H1 (cell line): ENCODE results near the gene SWT1. TPM values are rescaled to one million over a fixed set of nuclear protein-coding genes. Genes with fewer than 3 reads are reported as not detected.

Source experiments
- CTCF ChIA-PET: fragments of 300-600 bp; sonication (Branson Sonifier 250); formaldehyde crosslinking; loops from one replicate; lab custom pipeline; 2021; ENCODE audit not compliant: partially characterized antibody; lab: Charles Lee
- POLR2A ChIA-PET: fragments of 300-600 bp; sonication (Branson Sonifier 250); formaldehyde crosslinking; loops from one replicate; lab custom pipeline; 2021; ENCODE audit warnings: inconsistent platforms; ENCODE audit not compliant: partially characterized antibody; lab: Charles Lee
- DNase-seq, 2 experiments: peaks; one replicate each; pipeline versions ENCODE4 v3.0.0 to v3.0.0-alpha.2; 2010 to 2022; ENCODE audit warnings: low spot score in 2 of 2, low read depth in 1 of 2, mixed read lengths in 1 of 2
- FAIRE-seq: peaks from 2 replicates; lab custom pipeline; 2011; peaks lifted over from hg19 to GRCh38; lab: Jason Lieb, UNC
- H2AFZ ChIP-seq: 2 replicates; pipeline ENCODE4 v1.8.1; 2012; ENCODE audit warnings: low read length, inconsistent platforms
- H2AK5ac ChIP-seq: 2 replicates; pipeline ENCODE4 v1.6.1; 2013; ENCODE audit warnings: low read depth, low read length
- H2BK120ac ChIP-seq: replicated peaks from 2 replicates; pipeline ENCODE3; 2013; ENCODE audit warnings: low read depth, low read length, inconsistent platforms
- H2BK12ac ChIP-seq: 2 replicates; pipeline ENCODE4 v1.6.1; 2013; ENCODE audit warnings: low read depth, low read length
- H2BK15ac ChIP-seq: 2 replicates; pipeline ENCODE4 v1.6.1; 2013; ENCODE audit warnings: low read length
- H2BK20ac ChIP-seq: 2 replicates; pipeline ENCODE4 v1.6.1; 2013; ENCODE audit warnings: low read length
- H2BK5ac ChIP-seq: 2 replicates; pipeline ENCODE4 v1.6.1; 2013; ENCODE audit warnings: low read depth, low read length
- H3K14ac ChIP-seq: 2 replicates; pipeline ENCODE4 v1.6.1; 2013; ENCODE audit warnings: inconsistent platforms; ENCODE audit not compliant: insufficient read length
- H3K18ac ChIP-seq: 2 replicates; pipeline ENCODE4 v1.6.1; 2013; ENCODE audit warnings: low read length; ENCODE audit errors: extremely low read depth
- H3K23ac ChIP-seq: 2 replicates; pipeline ENCODE4 v1.6.1; 2013; ENCODE audit warnings: inconsistent platforms; ENCODE audit not compliant: insufficient read length
- H3K23me2 ChIP-seq: 2 replicates; pipeline ENCODE4 v1.6.1; 2013; ENCODE audit warnings: low read depth, low read length
- H3K27ac ChIP-seq: 2 replicates; pipeline ENCODE4 v1.6.1; 2011; ENCODE audit warnings: low read depth, low read length, inconsistent platforms
- H3K27me3 ChIP-seq, 4 experiments: replicated peaks in 1 of 4; 1 replicate in 1 of 4; 2 replicates in 3 of 4; pipeline versions ENCODE4 v1.6.1 to v1.8.1; 2011 to 2013; ENCODE audit warnings: low read length in 3 of 4, mild to moderate bottlenecking in 3 of 4, inconsistent platforms in 2 of 4, mixed read lengths in 2 of 4, moderate library complexity in 1 of 4; ENCODE audit not compliant: control insufficient read depth in 3 of 4, insufficient read depth in 3 of 4; ENCODE audit errors: extremely low read depth in 1 of 4
- H3K36me3 ChIP-seq, 4 experiments: 2 replicates each; pipeline versions ENCODE4 v1.6.1 to v1.8.1; 2011 to 2013; ENCODE audit warnings: mild to moderate bottlenecking in 4 of 4, low read length in 3 of 4, moderate library complexity in 2 of 4, control low read depth in 1 of 4, inconsistent platforms in 1 of 4; ENCODE audit not compliant: insufficient read depth in 4 of 4, control insufficient read depth in 2 of 4
- H3K4ac ChIP-seq: replicated peaks from 2 replicates; pipeline ENCODE3; 2013; ENCODE audit warnings: low read length, low read depth, mixed read lengths, inconsistent platforms; ENCODE audit not compliant: insufficient read length
- H3K4me1 ChIP-seq, 4 experiments: replicated peaks in 1 of 4; 1 replicate in 1 of 4; 2 replicates in 3 of 4; pipeline versions ENCODE4 v1.6.1 to v1.8.1; 2011 to 2013; ENCODE audit warnings: low read length in 3 of 4, inconsistent platforms in 2 of 4, mixed read lengths in 1 of 4; ENCODE audit not compliant: insufficient read depth in 4 of 4, control insufficient read depth in 3 of 4
- H3K4me2 ChIP-seq, 2 experiments: 2 replicates each; pipeline versions ENCODE4 v1.6.1 to v1.8.1; 2011 to 2013; ENCODE audit warnings: low read depth in 2 of 2, low read length in 2 of 2, control low read depth in 1 of 2, inconsistent platforms in 1 of 2, mild to moderate bottlenecking in 1 of 2; ENCODE audit not compliant: insufficient read depth in 1 of 2
- H3K4me3 ChIP-seq, 4 experiments: fragments of 200-600, 300-600 bp in 1 of 4; sonication (generic), shearing (Covaris generic), sonication (Bioruptor Twin) in 1 of 4; 2 replicates each; pipeline versions ENCODE4 v1.5.1 to v1.8.1; 2011 to 2016; ENCODE audit warnings: low read length in 4 of 4, low read depth in 3 of 4, control low read depth in 2 of 4, inconsistent platforms in 2 of 4, mild to moderate bottlenecking in 2 of 4, mixed read lengths in 1 of 4, moderate library complexity in 1 of 4; ENCODE audit not compliant: insufficient read depth in 2 of 4; ENCODE audit errors: extremely low read depth in 1 of 4
- H3K56ac ChIP-seq: replicated peaks from 2 replicates; pipeline ENCODE3; 2013; ENCODE audit warnings: low read depth, mild to moderate bottlenecking, mixed read lengths, low read length, inconsistent platforms; ENCODE audit not compliant: insufficient read length
- H3K79me1 ChIP-seq: 2 replicates; pipeline ENCODE4 v1.6.1; 2013; ENCODE audit warnings: low read depth, low read length, control low read depth
- H3K79me2 ChIP-seq, 2 experiments: 2 replicates each; pipeline versions ENCODE4 v1.6.1 to v1.8.1; 2012 to 2013; ENCODE audit warnings: low read length in 2 of 2, mild to moderate bottlenecking in 2 of 2, inconsistent platforms in 1 of 2; ENCODE audit not compliant: insufficient read depth in 2 of 2, control insufficient read depth in 1 of 2
- H3K9ac ChIP-seq, 4 experiments: replicated peaks in 1 of 4; 1 replicate in 1 of 4; 2 replicates in 3 of 4; pipeline versions ENCODE4 v1.6.1 to v1.8.1; 2011 to 2013; ENCODE audit warnings: low read depth in 3 of 4, low read length in 3 of 4, control low read depth in 2 of 4, mild to moderate bottlenecking in 2 of 4, moderate library complexity in 2 of 4, inconsistent platforms in 1 of 4; ENCODE audit errors: extremely low read depth in 1 of 4
- H3K9me3 ChIP-seq, 2 experiments: 2 replicates each; pipeline versions ENCODE4 v1.6.1 to v1.8.1; 2012 to 2013; ENCODE audit warnings: mild to moderate bottlenecking in 2 of 2, moderate library complexity in 2 of 2, control low read depth in 1 of 2, inconsistent platforms in 1 of 2, low read depth in 1 of 2, low read length in 1 of 2, mixed read lengths in 1 of 2; ENCODE audit not compliant: insufficient read depth in 2 of 2
- H4K20me1 ChIP-seq, 2 experiments: replicated peaks in 1 of 2; 2 replicates each; pipeline versions ENCODE3 to v1.8.1; 2011 to 2013; ENCODE audit warnings: inconsistent platforms in 2 of 2, low read length in 2 of 2, mild to moderate bottlenecking in 1 of 2; ENCODE audit not compliant: insufficient read depth in 2 of 2, control insufficient read depth in 1 of 2
- H4K5ac ChIP-seq: 2 replicates; pipeline ENCODE4 v1.6.1; 2013; ENCODE audit warnings: low read length, low read depth, mixed read lengths, inconsistent platforms; ENCODE audit not compliant: insufficient read length
- H4K8ac ChIP-seq: 2 replicates; pipeline ENCODE4 v1.8.0; 2013; ENCODE audit warnings: mild to moderate bottlenecking, moderate library complexity, low read length, inconsistent platforms; ENCODE audit not compliant: insufficient read depth; ENCODE audit errors: extremely low read depth
- H4K91ac ChIP-seq: replicated peaks from 2 replicates; pipeline ENCODE3; 2013; ENCODE audit warnings: low read length, mixed read lengths, inconsistent platforms; ENCODE audit not compliant: insufficient read length
- ATF2 ChIP-seq: IDR thresholded peaks from 2 replicates; pipeline ENCODE4 v1.6.1; 2012; ENCODE audit warnings: low read length, inconsistent platforms
- CBX5 ChIP-seq: fragments of 300-800, 300-1000 bp; sonication (generic); IDR thresholded peaks from 2 replicates; pipeline ENCODE4 v1.7.1; 2016; ENCODE audit warnings: antibody characterized with exemption, low read length, low read depth
- MAFK ChIP-seq: IDR thresholded peaks from 2 replicates; pipeline ENCODE4 v1.6.1; 2012; ENCODE audit warnings: low read depth, mild to moderate bottlenecking, improper control_type of control experiment, low read length
- NRF1 ChIP-seq: IDR thresholded peaks from 2 replicates; pipeline ENCODE4 v1.6.1; 2011; ENCODE audit warnings: mild to moderate bottlenecking, low read depth, low read length, improper control_type of control experiment
- POU5F1 ChIP-seq: IDR thresholded peaks from 2 replicates; pipeline ENCODE4 v1.6.1; 2011; ENCODE audit warnings: low read depth, mild to moderate bottlenecking, low read length, moderate library complexity
- RAD21 ChIP-seq, 2 experiments: IDR thresholded peaks in 1 of 2; conservative IDR thresholded peaks in 1 of 2; 2 replicates each; pipeline ENCODE4 v1.6.1; 2011; ENCODE audit warnings: low read depth in 2 of 2, low read length in 2 of 2, improper control_type of control experiment in 1 of 2, inconsistent platforms in 1 of 2, mild to moderate bottlenecking in 1 of 2, moderate library complexity in 1 of 2
- SIN3A ChIP-seq, 2 experiments: IDR thresholded peaks in 1 of 2; conservative IDR thresholded peaks in 1 of 2; 2 replicates each; pipeline ENCODE4 v1.6.1; 2011 to 2012; ENCODE audit warnings: low read length in 2 of 2, improper control_type of control experiment in 1 of 2, low read depth in 1 of 2, mild to moderate bottlenecking in 1 of 2
- SIRT6 ChIP-seq: IDR thresholded peaks from one replicate; pipeline ENCODE4 v1.7.1; 2012; ENCODE audit warnings: low read length, inconsistent platforms
- TAF1 ChIP-seq: IDR thresholded peaks from 2 replicates; pipeline ENCODE4 v1.6.1; 2011; ENCODE audit warnings: mild to moderate bottlenecking, low read depth, low read length
- WGBS, 2 experiments: shearing (Covaris generic) in 1 of 2; methylation state at CpG; one replicate each; pipeline versions ENCODE4 v1.1.6 to v1.1.7; 2013 to 2015; ENCODE audit warnings: low lambda C conversion rate in 2 of 2, mixed read lengths in 2 of 2, inconsistent platforms in 1 of 2, low coverage in 1 of 2, missing lambda C conversion rate in 1 of 2; ENCODE audit not compliant: insufficient replicate concordance in 2 of 2, insufficient coverage in 1 of 2, insufficient read length in 1 of 2; ENCODE audit errors: extremely low coverage in 1 of 2, missing lambda C conversion rate in 1 of 2; 5-methylcytosine and 5-hydroxymethylcytosine counted together
- polyA plus RNA-seq, 7 experiments: library from polyadenylated mRNA; depleted of rRNA in 3 of 7; stranded (reverse) in 5 of 7; unstranded in 2 of 7; fragments of >200 nt in 5 of 7; fragments of 200-250 nt in 2 of 7; gene quantifications; 1 replicate in 5 of 7; 2 replicates in 1 of 7; 4 replicates in 1 of 7; pipeline versions ENCODE4 v1.2.1 to v1.2.3, GENCODE V29; 2011 to 2013; ENCODE audit warnings: missing spikeins in 2 of 7, mixed read lengths in 2 of 7
- total RNA-seq: library from RNA; stranded (reverse); fragmentation: NEBNext Ultra II Directional; extraction: Animal tissue kit (Norgen Biotek cat#: 25700); gene quantifications from 2 replicates; pipeline ENCODE4 v1.2.1, GENCODE V29; 2021

SWT1 gene
- total and polyA plus RNA-seq, 2 of the 8 experiments (the other 6 are each of a cell fraction or from before 2014, with no cell fraction given) = 1.4 to 6.2 TPM

GRCh38 chr1:185291652-185292051 lies 134.7 kb downstream of the SWT1 start:
- TF ChIP-seq ATF2 = no peak
- no peak for TF ChIP-seq CBX5
- TF ChIP-seq RAD21 (IDR thresholded peaks at IDR 0.05 in 1 of 2, conservative IDR thresholded peaks at IDR 0.05 in 1 of 2; ENCODE audit: low read depth in 2 of 2, low read length in 2 of 2) = no peak
- TF ChIP-seq POU5F1 = no peak
- no peak for TF ChIP-seq SIN3A (conservative IDR thresholded peaks at IDR 0.05 in 1 of 2, IDR thresholded peaks at IDR 0.05 in 1 of 2; ENCODE audit: low read depth in 1 of 2, low read length in 2 of 2)
- TF ChIP-seq SIRT6 = no peak
- no peak for TF ChIP-seq NRF1
- no peak for TF ChIP-seq MAFK
- TF ChIP-seq TAF1 = no peak
- TF ChIP-seq, all 59 proteins: peak for 0
- ChIA-PET CTCF (interaction anchor here (0.6 to 3.2 kb wide), 4 partner anchors 10 to 112 kb away, joined by 3 to 10 read pairs (median 4); no protein-coding TSS in a partner anchor), POLR2A (interaction anchor here (1.2 to 3.2 kb wide), 3 partner anchors 10 to 121 kb away, joined by 3 to 13 read pairs (median 12); no protein-coding TSS in a partner anchor)
- no peaks in the 10 kb centered on the region for H3K79me1 ChIP-seq
- H3K18ac ChIP-seq = no peak overlapping the region
- H3K9me3 ChIP-seq = no peaks in the 10 kb centered on the region
- 100% methylated on average over 1 of the region's 1 CpG; no CpG with 5 or more reads in 1 of the 2 experiments for WGBS, 2 experiments
- no peak overlapping the region for H3K14ac ChIP-seq
- peaks cover 0 to 22% (median 10%) of the 10 kb centered on the region in 4 experiments; a peak in 5 of 8 replicates for H3K36me3 ChIP-seq
- no peak overlapping the region for H2BK12ac ChIP-seq
- no peak overlapping the region for H2AK5ac ChIP-seq
- no peak overlapping the region for H3K56ac ChIP-seq
- H3K27ac ChIP-seq = no peak overlapping the region
- H2BK120ac ChIP-seq = no peak overlapping the region
- no peaks in the 10 kb centered on the region for H3K4me1 ChIP-seq
- no peak overlapping the region for H3K4me3 ChIP-seq
- H3K23ac ChIP-seq = no peak overlapping the region
- no peaks in the 10 kb centered on the region for H3K79me2 ChIP-seq
- no peak for DNase-seq
- H2BK15ac ChIP-seq = no peak overlapping the region
- H4K91ac ChIP-seq = no peak overlapping the region
- H3K27me3 ChIP-seq = no peaks in the 10 kb centered on the region
- H2BK20ac ChIP-seq = no peak overlapping the region
- H4K5ac ChIP-seq = no peak overlapping the region
- no peak overlapping the region for H2AFZ ChIP-seq
- no peak overlapping the region for H3K4ac ChIP-seq
- H3K9ac ChIP-seq = no peak overlapping the region
- H4K8ac ChIP-seq = no peak overlapping the region
- H2BK5ac ChIP-seq = no peak overlapping the region
- no peaks in the 10 kb centered on the region for H3K23me2 ChIP-seq
- H3K4me2 ChIP-seq = no peak overlapping the region
- H4K20me1 ChIP-seq = no peaks in the 10 kb centered on the region
- FAIRE-seq = no peak
